Activated CD4-positive, alpha-beta T cell treated with anti-CD3 and anti-CD28 coated beads, Interleukin-2, amount 10 ng/mL, durations not matched to agents 7 days and 5 days (primary cell): ENCODE results near the gene FHOD3. TPM values are rescaled to one million over a fixed set of nuclear protein-coding genes. Genes with fewer than 3 reads are reported as not detected.

ENCODE experiments used
- CTCF ChIA-PET: fragments of 350-600 bp; sonication (Branson Sonifier 250); formaldehyde crosslinking; loops from one replicate; lab custom pipeline; 2021; ENCODE audit warnings: antibody characterized with exemption; lab: Charles Lee
- POLR2A ChIA-PET: fragments of 350-600 bp; sonication (Branson Sonifier 250); formaldehyde crosslinking; loops from one replicate; lab custom pipeline; 2021; ENCODE audit warnings: antibody characterized with exemption; lab: Charles Lee
- DNase-seq: peaks from one replicate; pipeline ENCODE4 v3.0.0-alpha.2; 2020
- H3K27ac Mint-ChIP-seq: one replicate; pipeline ENCODE4 v1.8.0; 2021; ENCODE audit warnings: mild to moderate bottlenecking, moderate library complexity, mixed read lengths
- H3K27me3 Mint-ChIP-seq: one replicate; pipeline ENCODE4 v1.8.0; 2021; ENCODE audit warnings: mixed read lengths
- H3K36me3 Mint-ChIP-seq: one replicate; pipeline ENCODE4 v1.8.0; 2021; ENCODE audit warnings: low read depth, mixed read lengths
- H3K4me1 Mint-ChIP-seq: one replicate; pipeline ENCODE4 v1.8.0; 2021; ENCODE audit warnings: mixed read lengths
- H3K4me3 Mint-ChIP-seq: one replicate; pipeline ENCODE4 v1.8.0; 2021; ENCODE audit warnings: mild to moderate bottlenecking, moderate library complexity, mixed read lengths
- H3K9me3 Mint-ChIP-seq: one replicate; pipeline ENCODE4 v1.8.0; 2021; ENCODE audit warnings: mixed read lengths
- total RNA-seq, 2 experiments: library from RNA; stranded (reverse); gene quantifications; one replicate each; pipeline ENCODE4 v1.2.3, GENCODE V29; 2021

FHOD3 gene
- total RNA-seq, 2 experiments from 2014 or later, result not detected

GRCh38 chr18:36511791-36512352, 214.4 kb downstream of the FHOD3 start:
- Mint-ChIP-seq H3K9me3 (no peaks in the 10 kb centered on the region), H3K4me3 (no peak overlapping the region), H3K4me1 (no peaks in the 10 kb centered on the region), H3K36me3 (no peaks in the 10 kb centered on the region), H3K27ac (no peak overlapping the region), H3K27me3 (peaks cover 8% of the 10 kb centered on the region)
- POLR2A ChIA-PET, result no interaction called here
- CTCF ChIA-PET, result interaction anchor here (1.1 kb wide), 1 partner anchor 213 kb away, joined by 3 read pairs; no protein-coding TSS in a partner anchor
- DNase-seq, result no peak

- Mint-ChIP-seq H3K9me3 (no peaks in the 10 kb centered on the region), H3K27me3 (peaks cover 8% of the 10 kb centered on the region), H3K4me1 (no peaks in the 10 kb centered on the region), H3K27ac (no peak overlapping the region), H3K36me3 (no peaks in the 10 kb centered on the region), H3K4me3 (no peak overlapping the region)
- ChIA-PET POLR2A (no interaction called here), CTCF (no interaction called here)
- DNase-seq, result no peak
Measured at GRCh38 chr18:36513556-36513955, 216.0 kb downstream of the FHOD3 start.

DNA sequence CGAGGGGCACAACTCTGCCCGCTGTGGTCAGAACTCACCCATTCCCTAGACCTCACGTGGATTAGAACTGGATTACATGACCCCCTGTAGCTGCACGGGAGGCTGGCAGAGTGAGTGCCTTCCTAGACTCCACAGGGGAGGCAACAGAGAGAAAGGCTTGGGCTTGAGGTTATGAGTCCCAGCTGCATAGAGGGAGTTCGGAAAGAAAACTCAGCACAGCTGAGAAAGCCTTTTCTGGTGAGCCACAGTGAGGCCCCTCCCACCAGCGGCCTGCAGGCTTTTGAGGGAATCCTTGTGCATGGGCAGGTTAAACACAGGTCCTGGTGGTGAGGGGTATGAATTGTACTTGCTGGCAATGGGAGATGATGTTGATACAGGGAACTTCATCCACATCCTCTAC, 217.3 kb downstream of the FHOD3 start:
- Mint-ChIP-seq H3K9me3 (no peaks in the 10 kb centered on the region), H3K36me3 (no peaks in the 10 kb centered on the region), H3K4me3 (no peak overlapping the region), H3K27ac (no peak overlapping the region), H3K4me1 (no peaks in the 10 kb centered on the region), H3K27me3 (peaks cover 5% of the 10 kb centered on the region)
- ChIA-PET CTCF (no interaction called here), POLR2A (no interaction called here)
- no peak for DNase-seq

- Mint-ChIP-seq H3K4me1 (no peaks in the 10 kb centered on the region), H3K36me3 (no peaks in the 10 kb centered on the region), H3K9me3 (no peaks in the 10 kb centered on the region), H3K4me3 (no peak overlapping the region), H3K27ac (no peak overlapping the region), H3K27me3 (peaks cover 5% of the 10 kb centered on the region)
- CTCF ChIA-PET, result no interaction called here
- no peak for DNase-seq
- POLR2A ChIA-PET, result no interaction called here
Measured at GRCh38 chr18:36516258-36516657, 218.7 kb downstream of the FHOD3 start.

DNA sequence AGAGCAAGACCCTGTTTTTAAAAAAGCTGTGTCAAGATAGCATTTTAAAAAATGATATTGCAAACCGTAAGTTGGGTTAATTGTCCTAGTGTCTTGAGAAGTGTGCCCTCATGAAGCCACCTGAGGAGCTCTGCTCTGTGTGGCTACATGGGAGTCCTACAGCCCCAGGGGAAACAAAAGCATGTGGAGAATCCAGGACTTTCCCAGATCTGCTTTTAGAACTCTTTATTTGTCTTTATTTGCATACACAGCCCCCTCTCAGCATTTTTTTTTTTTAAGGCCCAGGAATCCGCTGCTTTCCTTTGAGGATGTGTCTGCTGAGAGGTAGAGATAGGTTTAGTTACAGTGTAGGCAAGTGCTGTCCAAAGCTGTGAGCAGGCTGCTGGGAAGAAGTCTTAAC, 219.2 kb downstream of the FHOD3 start:
- ChIA-PET POLR2A (no interaction called here), CTCF (no interaction called here)
- no peak overlapping the region for H3K4me3 Mint-ChIP-seq
- H3K36me3 Mint-ChIP-seq, result no peaks in the 10 kb centered on the region
- peaks cover 5% of the 10 kb centered on the region for H3K27me3 Mint-ChIP-seq
- DNase-seq, result no peak
- no peak overlapping the region for H3K27ac Mint-ChIP-seq
- no peaks in the 10 kb centered on the region for H3K9me3 Mint-ChIP-seq
- H3K4me1 Mint-ChIP-seq, result no peaks in the 10 kb centered on the region

- no peaks in the 10 kb centered on the region for H3K9me3 Mint-ChIP-seq
- no peaks in the 10 kb centered on the region for H3K36me3 Mint-ChIP-seq
- H3K27me3 Mint-ChIP-seq, result no peaks in the 10 kb centered on the region
- H3K27ac Mint-ChIP-seq, result no peak overlapping the region
- H3K4me3 Mint-ChIP-seq, result no peak overlapping the region
- ChIA-PET POLR2A (no interaction called here), CTCF (no interaction called here)
- H3K4me1 Mint-ChIP-seq, result no peaks in the 10 kb centered on the region
- no peak for DNase-seq
Measured at GRCh38 chr18:36518839-36519238, 221.3 kb downstream of the FHOD3 start.

DNA sequence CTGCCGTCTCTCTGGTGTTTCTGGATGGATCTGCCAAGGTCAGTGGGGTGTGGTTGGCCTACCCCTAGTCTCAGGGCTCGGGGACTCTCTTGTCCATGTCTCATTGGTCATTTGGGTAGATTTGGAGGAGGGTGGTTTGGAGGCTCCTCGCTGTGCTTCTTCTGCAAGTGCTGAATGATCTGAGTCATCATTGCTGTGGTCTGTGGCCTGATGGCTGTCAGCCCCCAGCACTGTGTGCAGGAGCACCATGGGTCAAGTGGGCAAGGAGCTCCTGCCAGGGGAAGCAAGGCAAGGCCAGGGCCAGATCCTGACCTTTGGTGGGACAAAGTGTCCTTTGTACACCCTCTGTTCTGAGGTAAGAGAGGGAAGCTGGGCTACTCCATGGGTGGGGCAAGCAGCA, 221.8 kb downstream of the FHOD3 start:
- Mint-ChIP-seq H3K27me3 (no peaks in the 10 kb centered on the region), H3K9me3 (no peaks in the 10 kb centered on the region), H3K4me3 (no peak overlapping the region), H3K27ac (no peak overlapping the region), H3K36me3 (no peaks in the 10 kb centered on the region), H3K4me1 (no peaks in the 10 kb centered on the region)
- ChIA-PET CTCF (interaction anchor here (0.6 kb wide), 1 partner anchor 8 kb away, joined by 3 read pairs; no protein-coding TSS in a partner anchor), POLR2A (no interaction called here)
- DNase-seq, result no peak

GRCh38 chr18:36522509-36522908, 225.0 kb downstream of the FHOD3 start:
- Mint-ChIP-seq H3K27ac (no peak overlapping the region), H3K27me3 (peaks cover 8% of the 10 kb centered on the region), H3K4me3 (no peak overlapping the region), H3K9me3 (no peaks in the 10 kb centered on the region), H3K36me3 (no peaks in the 10 kb centered on the region), H3K4me1 (no peaks in the 10 kb centered on the region)
- CTCF ChIA-PET, result no interaction called here
- POLR2A ChIA-PET, result no interaction called here
- no peak for DNase-seq

DNA sequence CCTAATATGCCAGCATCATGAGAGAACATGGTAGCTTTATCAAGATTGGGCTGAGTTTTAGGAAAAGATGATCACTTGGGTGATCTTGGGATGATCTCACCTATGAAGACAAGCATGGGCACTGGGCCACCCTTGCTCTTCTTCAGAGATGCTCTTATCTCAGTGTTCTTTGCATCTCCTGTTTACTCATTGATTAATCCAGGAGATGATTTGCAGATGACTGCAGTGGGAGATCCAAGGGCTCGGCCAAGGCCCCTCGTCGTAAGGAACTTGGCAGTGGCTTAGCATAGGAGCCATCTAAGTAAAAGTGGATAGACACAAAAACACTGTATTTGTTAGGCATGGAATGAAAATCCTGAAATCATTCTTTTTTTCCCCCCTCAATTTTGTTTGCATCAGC, 228.4 kb downstream of the FHOD3 start:
- no peaks in the 10 kb centered on the region for H3K9me3 Mint-ChIP-seq
- CTCF ChIA-PET, result no interaction called here
- peaks cover 8% of the 10 kb centered on the region for H3K27me3 Mint-ChIP-seq
- no peaks in the 10 kb centered on the region for H3K36me3 Mint-ChIP-seq
- H3K27ac Mint-ChIP-seq, result no peak overlapping the region
- POLR2A ChIA-PET, result no interaction called here
- no peak overlapping the region for H3K4me3 Mint-ChIP-seq
- DNase-seq, result no peak
- H3K4me1 Mint-ChIP-seq, result no peaks in the 10 kb centered on the region

GRCh38 chr18:36526611-36527010, 229.1 kb downstream of the FHOD3 start:
- no peaks in the 10 kb centered on the region for H3K36me3 Mint-ChIP-seq
- H3K9me3 Mint-ChIP-seq, result no peaks in the 10 kb centered on the region
- CTCF ChIA-PET, result interaction anchor here (0.9 kb wide), 1 partner anchor 12 kb away, joined by 3 read pairs; no protein-coding TSS in a partner anchor
- POLR2A ChIA-PET, result no interaction called here
- H3K27me3 Mint-ChIP-seq, result peaks cover 8% of the 10 kb centered on the region
- H3K4me1 Mint-ChIP-seq, result no peaks in the 10 kb centered on the region
- H3K4me3 Mint-ChIP-seq, result no peak overlapping the region
- no peak for DNase-seq
- H3K27ac Mint-ChIP-seq, result no peak overlapping the region

- Mint-ChIP-seq H3K9me3 (no peaks in the 10 kb centered on the region), H3K4me3 (no peak overlapping the region), H3K27ac (no peak overlapping the region), H3K36me3 (no peaks in the 10 kb centered on the region), H3K4me1 (no peaks in the 10 kb centered on the region), H3K27me3 (peaks cover 8% of the 10 kb centered on the region)
- ChIA-PET CTCF (interaction anchor here (0.9 kb wide), 1 partner anchor 12 kb away, joined by 3 read pairs; no protein-coding TSS in a partner anchor), POLR2A (no interaction called here)
- DNase-seq, result no peak
Measured at GRCh38 chr18:36527051-36527450, 229.5 kb downstream of the FHOD3 start.

GRCh38 chr18:36527740-36528455, 230.4 kb downstream of the FHOD3 start:
- Mint-ChIP-seq H3K27ac (no peak overlapping the region), H3K4me1 (no peaks in the 10 kb centered on the region), H3K4me3 (no peak overlapping the region), H3K27me3 (peaks cover 8% of the 10 kb centered on the region), H3K36me3 (no peaks in the 10 kb centered on the region), H3K9me3 (no peaks in the 10 kb centered on the region)
- no peak for DNase-seq
- CTCF ChIA-PET, result no interaction called here
- POLR2A ChIA-PET, result no interaction called here

DNA sequence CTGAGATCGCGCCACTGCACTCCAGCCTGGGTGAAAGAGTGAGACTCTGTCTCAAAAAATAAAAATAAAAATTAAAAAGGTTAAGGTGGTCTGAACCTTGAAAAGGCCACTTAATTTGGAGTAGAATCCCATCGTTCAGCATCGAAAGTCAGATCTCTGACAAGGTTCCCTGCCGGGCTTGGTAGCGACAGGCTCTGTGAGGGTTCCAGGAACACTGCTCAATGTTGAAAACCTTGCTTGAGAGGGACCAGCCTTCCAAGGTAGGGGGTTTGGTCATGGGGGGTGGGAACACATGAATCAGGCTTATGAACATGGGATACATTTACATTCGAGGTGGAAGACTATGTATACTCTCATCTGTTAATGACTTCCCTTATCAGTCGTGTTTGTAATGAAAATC, 232.2 kb downstream of the FHOD3 start:
- Mint-ChIP-seq H3K4me1 (peaks cover 12% of the 10 kb centered on the region), H3K27ac (no peak overlapping the region), H3K36me3 (no peaks in the 10 kb centered on the region), H3K27me3 (peaks cover 8% of the 10 kb centered on the region), H3K4me3 (no peak overlapping the region), H3K9me3 (no peaks in the 10 kb centered on the region)
- ChIA-PET CTCF (no interaction called here), POLR2A (no interaction called here)
- DNase-seq, result no peak
